GM19438 (cell line): ENCODE measurements around the gene BTBD2.

ENCODE experiments used
- ATAC-seq: cut with Tn5 transposase; IDR thresholded peaks from one replicate; pipeline ENCODE4 v1.9.1; 2021; ENCODE audit warnings: low read depth; ENCODE audit not compliant: unreplicated experiment

The BTBD2 gene

DNA sequence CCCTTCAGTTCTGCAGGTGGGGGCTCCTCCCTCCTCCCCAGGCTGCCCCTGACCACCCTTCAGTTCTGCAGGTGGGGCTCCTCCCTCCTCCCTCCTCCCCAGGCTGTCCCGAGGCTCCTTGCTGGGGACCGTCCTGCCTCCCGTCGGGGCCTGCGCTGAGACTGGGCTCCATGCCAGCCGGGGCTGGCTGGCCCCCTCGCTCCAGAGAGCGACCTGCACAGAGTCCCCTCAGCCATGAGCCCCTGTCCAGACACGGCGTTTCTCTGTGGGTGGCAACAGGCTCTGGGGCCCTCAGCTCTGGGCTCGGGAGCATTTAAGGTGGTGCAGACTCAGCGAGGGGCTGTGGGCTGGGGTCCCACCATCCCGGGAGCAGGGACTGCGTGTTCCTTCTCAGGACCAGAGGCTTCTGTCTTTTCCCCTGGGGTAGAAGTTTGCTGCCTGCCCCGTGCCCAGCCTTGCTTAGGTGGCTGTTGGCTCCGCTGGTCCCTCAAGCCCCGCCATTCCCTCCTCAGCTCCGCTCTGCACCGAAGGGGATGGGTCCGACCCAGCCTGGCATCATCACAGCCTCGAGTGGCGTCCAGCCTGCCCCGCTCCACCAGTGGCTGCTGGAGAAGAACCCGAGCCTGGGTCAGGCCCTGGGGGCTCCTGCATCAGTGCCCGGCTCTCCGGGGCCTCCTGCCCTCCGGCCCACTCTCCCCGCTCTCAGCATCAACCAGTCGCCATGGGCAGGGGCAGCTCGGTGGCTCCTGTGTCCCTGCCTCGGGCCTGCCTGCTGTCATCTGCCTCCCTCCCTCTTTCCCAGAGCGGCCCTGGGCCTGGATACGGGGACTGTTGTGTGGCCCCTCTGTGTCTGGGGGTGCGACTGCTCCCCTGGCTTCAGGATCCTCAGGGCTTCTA, 47.0 kb downstream of the BTBD2 start:
- ATAC-seq, result no peak

DNA sequence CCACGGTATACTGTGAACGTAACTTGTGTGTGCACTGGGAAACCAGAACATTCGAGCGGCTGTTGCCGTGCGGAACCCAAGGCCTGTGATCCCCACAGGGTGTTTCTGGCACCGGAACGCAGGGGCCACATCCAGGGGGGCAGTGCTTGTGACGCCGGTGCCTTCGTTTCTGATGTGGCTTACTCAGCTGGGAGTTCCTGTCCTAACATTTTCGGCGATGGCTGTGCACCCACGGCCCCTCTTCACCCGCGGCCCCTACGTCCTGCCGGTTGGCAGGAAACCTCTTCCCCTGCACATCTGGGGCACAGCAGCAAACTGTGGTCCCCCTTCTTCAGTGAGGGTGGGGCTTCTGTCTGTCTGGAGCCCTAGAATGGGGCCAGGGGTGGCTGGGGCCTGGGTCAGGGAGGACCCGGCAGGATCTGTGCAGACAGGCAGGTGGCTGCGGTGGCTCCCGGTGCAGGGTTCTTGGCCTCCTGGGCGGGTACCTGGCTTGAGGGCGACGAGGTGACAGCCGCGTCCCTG, 48.4 kb downstream of the BTBD2 start:
- no peak for ATAC-seq

DNA sequence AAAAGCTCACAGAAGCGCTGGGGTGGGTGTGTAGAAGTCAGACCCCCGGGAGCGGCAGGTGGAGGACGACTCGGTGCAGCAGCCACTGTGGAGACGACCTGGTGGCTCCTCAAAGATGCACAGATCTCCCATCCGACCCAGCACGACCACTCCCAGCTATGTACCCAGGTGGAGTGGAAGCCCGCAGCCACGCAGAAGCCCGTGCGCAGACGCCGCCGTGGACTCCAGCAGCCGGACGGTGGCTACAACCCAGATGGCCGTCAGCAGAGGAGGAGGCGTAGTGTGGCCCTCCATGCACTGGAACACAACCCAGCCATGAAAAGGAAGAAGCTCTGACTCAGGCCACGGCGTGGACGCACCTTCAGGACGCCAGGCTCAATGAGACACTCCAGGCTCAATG, 52.8 kb downstream of the BTBD2 start:
- ATAC-seq, result no peak

DNA sequence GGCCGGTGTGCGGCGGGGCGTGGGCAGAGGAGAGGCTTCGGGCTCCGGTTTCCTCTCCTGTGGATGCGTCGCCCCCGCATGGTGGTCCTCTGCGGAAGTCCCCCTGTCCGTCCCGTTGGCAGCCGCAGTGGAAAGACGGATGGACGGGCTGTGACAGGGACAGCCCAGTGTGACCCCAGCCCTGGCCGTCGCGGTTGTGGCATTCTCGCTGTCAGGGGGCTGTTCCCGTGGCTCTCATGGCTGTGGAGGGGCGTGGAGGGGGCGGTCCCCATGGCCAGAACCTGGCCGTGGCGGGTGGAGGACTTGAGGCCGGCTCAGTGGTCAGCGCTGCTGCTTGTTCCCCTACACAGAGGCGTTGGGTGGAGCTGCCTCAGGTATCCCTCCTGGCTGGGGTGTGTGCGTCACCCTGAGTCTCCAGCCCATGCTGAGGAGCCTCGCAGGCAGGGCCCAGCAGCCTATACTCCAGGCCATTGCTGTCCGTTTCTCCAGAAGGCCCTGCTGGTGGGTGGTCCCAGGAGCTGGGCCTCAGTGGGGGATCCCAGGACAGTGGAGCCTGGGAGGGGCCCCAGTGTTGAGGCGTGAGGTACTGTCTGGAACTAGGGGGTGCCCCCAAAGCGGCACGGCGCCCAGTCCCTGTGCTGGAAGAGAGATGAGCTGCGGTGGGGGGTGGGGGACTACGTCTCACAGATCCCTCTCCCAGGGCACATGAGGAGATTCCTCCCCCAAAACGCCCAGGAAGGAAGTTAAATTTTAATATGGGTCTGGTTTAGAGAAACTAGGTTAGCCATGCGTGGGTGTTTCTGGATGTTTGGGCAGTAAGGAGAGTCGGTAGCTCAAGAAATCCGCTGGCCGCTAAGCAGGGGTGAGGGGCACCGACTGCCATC, 54.3 kb downstream of the BTBD2 start:
- ATAC-seq, result no peak

- ATAC-seq, result no peak
These were observed 55.5 kb downstream of the BTBD2 start for GRCh38 chr19:1959928-1960589.

- no peak for ATAC-seq
These were observed 57.8 kb downstream of the BTBD2 start for GRCh38 chr19:1957562-1958248.

- no peak for ATAC-seq
These were observed 58.5 kb downstream of the BTBD2 start for GRCh38 chr19:1956868-1957492.

- ATAC-seq, result no peak
These were observed 59.4 kb downstream of the BTBD2 start for GRCh38 chr19:1956122-1956494.

GRCh38 chr19:1955171-1956121, 60.1 kb downstream of the BTBD2 start:
- ATAC-seq, result no peak

GRCh38 chr19:1954532-1954933, 61.0 kb downstream of the BTBD2 start:
- no peak for ATAC-seq

DNA sequence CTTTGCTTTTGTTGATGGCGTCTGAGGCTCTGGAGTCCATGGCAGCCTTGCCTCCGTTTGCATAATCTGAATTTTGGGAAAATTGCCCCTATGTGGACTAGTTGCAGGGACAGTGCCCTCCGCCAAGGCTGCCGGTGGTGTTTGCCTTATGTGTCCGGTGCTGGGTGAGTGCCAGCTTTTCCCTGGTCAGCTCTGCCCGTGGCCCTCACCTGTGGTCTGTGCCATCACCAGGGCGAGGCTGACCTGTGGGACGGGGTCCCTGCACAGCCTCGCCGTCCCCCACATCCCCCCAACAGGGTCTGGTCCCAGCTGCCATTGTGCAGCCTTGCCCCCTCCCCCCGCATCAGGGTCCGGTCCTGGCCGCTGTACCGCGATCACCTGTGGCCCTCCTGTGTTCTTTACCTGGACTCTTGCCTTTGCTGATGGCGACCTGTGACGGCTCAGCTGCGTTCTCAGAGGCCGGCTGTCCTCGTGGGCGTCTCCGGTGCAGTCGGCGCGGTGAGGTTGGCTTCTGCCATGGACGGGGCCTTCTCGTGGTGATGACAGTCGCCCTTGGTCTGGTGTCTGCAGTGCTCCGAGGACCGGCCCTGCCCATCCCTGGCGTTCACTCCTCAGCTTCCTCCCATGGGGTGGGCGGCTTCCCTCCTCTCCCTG, 61.9 kb downstream of the BTBD2 start:
- no peak for ATAC-seq

- ATAC-seq, result no peak
These were observed 62.5 kb downstream of the BTBD2 start for GRCh38 chr19:1953037-1953436.

- ATAC-seq, result no peak
These were observed 62.9 kb downstream of the BTBD2 start for GRCh38 chr19:1952635-1953034.

GRCh38 chr19:1950640-1951039, 64.9 kb downstream of the BTBD2 start:
- ATAC-seq, result no peak

GRCh38 chr19:1949304-1950101, 66.0 kb downstream of the BTBD2 start:
- no peak for ATAC-seq

DNA sequence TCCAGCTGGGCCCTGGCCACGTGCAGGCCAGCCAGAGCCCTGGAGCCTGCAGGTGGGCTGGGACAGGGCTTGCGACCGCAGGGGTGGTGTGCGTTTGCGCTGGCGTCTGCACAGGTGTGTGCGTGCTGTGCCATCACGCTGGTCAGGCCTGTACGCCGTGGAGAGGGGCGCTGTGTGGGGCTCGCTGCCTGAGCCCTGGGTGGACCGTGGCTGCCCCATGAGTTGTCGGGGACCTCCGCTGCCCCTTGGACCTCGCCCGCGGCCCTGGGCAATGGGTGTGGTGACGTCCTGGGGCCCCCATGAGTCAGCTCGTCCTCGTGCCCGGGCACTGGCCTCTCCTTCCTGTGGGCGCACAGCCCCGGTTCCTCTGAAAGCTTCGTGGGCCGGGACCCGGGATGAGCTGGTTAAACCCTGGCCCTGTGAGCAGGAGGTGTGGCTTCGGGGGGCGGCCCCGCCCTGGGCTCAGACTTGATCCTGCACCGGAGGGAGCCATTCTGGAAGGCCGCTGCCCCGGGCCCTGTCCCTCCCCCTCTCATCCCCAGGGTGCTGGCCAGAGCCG, 67.8 kb downstream of the BTBD2 start:
- no peak for ATAC-seq

DNA sequence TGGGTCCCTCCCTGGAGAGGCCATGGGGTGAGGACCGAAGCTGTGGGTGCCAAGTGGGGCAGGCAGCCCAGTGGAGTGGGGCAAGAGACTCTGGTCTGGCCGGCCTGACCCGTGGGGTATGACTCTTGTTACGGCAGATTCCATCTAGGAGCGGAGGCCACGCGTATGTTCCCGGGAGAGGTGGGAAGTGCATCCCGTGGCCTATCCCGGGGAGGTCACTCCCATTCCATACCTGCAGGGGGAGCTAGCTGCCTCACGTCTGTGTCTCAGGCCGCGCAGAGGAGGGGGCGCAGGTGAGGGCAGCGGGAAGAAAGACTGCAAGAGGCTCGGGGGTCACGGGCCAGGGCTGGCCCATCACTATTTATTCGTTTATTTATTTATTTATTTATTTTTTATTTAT, 69.6 kb downstream of the BTBD2 start:
- no peak for ATAC-seq
